Left ventricle myocardium inferior (tissue), 1 donor: Measurements from ENCODE around the gene LTBP4. TPM values are rescaled to one million over a fixed set of nuclear protein-coding genes. Genes with fewer than 3 reads are reported as not detected.

ENCODE experiments used
- DNase-seq: peaks from one replicate; pipeline ENCODE4 v3.0.0-alpha.2; 2020
- H3K27ac ChIP-seq: fragments of 200-600 bp; replicated peaks from 2 replicates; pipeline ENCODE4 v1.8.0; 2021
- H3K27me3 ChIP-seq: fragments of 200-600 bp; 2 replicates; pipeline ENCODE4 v1.8.0; 2021; ENCODE audit warnings: low read depth
- H3K36me3 ChIP-seq: fragments of 200-600 bp; 2 replicates; pipeline ENCODE4 v1.8.0; 2021
- H3K4me1 ChIP-seq: fragments of 200-600 bp; 2 replicates; pipeline ENCODE4 v1.8.0; 2021
- H3K4me3 ChIP-seq: fragments of 200-600 bp; 2 replicates; pipeline ENCODE4 v1.8.0; 2021; ENCODE audit warnings: mild to moderate bottlenecking, moderate library complexity
- H3K9me3 ChIP-seq: fragments of 200-600 bp; replicated peaks from 2 replicates; pipeline ENCODE4 v1.8.0; 2021
- intact Hi-C: fragments of 100-400 bp; cut with micrococcal nuclease; formaldehyde crosslinking; loops from one replicate; pipeline ENCODE4 v1.11.0; 2022
- total RNA-seq: library from RNA; stranded (reverse); fragmentation: NEBNext Ultra II Directional; extraction: Animal tissue kit (Norgen Biotek cat#: 25700); gene quantifications from one replicate; pipeline ENCODE4 v1.2.1, GENCODE V29; 2021
- TF ChIP-seq, protein P1 (sequence below): fragments of 200-600 bp; IDR thresholded peaks from 2 replicates; pipeline ENCODE4 v1.8.0; 2021; ENCODE audit warnings: antibody characterized with exemption, mild to moderate bottlenecking, borderline replicate concordance
- donor health status: DM: no; HTN: yes; CAD: no; lungs with severe emphysema.

The LTBP4 gene
- total RNA-seq, 1 donor from 2014 or later = 260 TPM

DNA sequence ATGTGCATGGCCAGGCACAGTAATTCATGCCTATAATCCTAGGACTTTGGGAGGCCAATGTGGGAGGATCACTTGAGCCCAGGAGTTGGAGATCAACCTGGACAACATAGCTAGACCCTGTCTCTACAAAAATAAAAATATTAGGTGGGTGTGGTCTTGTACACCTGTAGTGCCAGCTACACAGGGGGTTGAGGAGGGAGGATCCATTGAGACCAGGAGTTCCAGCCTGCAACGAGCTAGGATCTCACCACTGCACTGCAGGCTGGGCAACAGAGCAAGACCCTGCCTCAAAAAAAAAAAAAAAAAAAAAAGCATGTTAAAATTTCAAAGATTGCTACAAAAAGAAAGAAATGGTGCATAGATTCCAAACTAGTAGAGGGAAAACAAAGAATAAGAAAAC is 37.2 kb downstream of the LTBP4 start:
- Histone ChIP-seq H3K4me3 (no peak overlapping the region), H3K27me3 (peaks cover 7% of the 10 kb centered on the region), H3K4me1 (peaks cover 30% of the 10 kb centered on the region), H3K27ac (no peak overlapping the region), H3K36me3 (no peaks in the 10 kb centered on the region), H3K9me3 (no peaks in the 10 kb centered on the region)
- DNase-seq = no peak
- TF ChIP-seq, protein P1, sequence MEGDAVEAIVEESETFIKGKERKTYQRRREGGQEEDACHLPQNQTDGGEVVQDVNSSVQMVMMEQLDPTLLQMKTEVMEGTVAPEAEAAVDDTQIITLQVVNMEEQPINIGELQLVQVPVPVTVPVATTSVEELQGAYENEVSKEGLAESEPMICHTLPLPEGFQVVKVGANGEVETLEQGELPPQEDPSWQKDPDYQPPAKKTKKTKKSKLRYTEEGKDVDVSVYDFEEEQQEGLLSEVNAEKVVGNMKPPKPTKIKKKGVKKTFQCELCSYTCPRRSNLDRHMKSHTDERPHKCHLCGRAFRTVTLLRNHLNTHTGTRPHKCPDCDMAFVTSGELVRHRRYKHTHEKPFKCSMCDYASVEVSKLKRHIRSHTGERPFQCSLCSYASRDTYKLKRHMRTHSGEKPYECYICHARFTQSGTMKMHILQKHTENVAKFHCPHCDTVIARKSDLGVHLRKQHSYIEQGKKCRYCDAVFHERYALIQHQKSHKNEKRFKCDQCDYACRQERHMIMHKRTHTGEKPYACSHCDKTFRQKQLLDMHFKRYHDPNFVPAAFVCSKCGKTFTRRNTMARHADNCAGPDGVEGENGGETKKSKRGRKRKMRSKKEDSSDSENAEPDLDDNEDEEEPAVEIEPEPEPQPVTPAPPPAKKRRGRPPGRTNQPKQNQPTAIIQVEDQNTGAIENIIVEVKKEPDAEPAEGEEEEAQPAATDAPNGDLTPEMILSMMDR = no peak
- intact Hi-C loops = no loop called here

DNA sequence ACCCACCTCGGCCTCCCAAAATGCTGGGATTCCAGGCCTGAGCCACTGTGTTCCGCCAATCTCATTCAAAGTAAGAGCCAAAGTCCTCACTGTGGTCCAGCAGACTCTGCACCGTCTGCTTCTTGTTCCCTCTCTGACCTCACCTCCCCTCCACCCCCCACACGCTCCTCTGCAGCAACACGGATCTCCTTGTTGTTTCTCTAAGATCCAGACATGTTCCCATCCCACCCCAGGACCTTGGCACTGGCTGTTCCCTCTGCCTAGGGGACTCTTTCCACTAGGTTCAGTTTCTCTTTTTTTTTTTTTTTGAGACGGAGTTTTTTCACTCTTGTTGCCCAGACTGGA is 38.4 kb downstream of the LTBP4 start:
- Histone ChIP-seq H3K9me3 (no peaks in the 10 kb centered on the region), H3K4me1 (peaks cover 21% of the 10 kb centered on the region), H3K36me3 (no peaks in the 10 kb centered on the region), H3K27me3 (peaks cover 7% of the 10 kb centered on the region), H3K27ac (peak overlapping the region; percentile 77), H3K4me3 (no peak overlapping the region)
- DNase-seq = no peak
- TF ChIP-seq, protein P1 = no peak
- intact Hi-C loops = no loop called here

- TF ChIP-seq, protein P1 = no peak
- DNase-seq = peak; percentile 40
- Histone ChIP-seq H3K4me1 (peaks cover 31% of the 10 kb centered on the region), H3K27me3 (peaks cover 7% of the 10 kb centered on the region), H3K9me3 (no peaks in the 10 kb centered on the region), H3K36me3 (no peaks in the 10 kb centered on the region), H3K4me3 (no peak overlapping the region), H3K27ac (peak overlapping the region; percentile 77)
- intact Hi-C loops = no loop called here
These were observed 39.6 kb downstream of the LTBP4 start for GRCh38 chr19:40640744-40641143.

- peak; percentile 61 for DNase-seq
- peak overlapping the region; percentile 77 for H3K27ac ChIP-seq
- H3K27me3 ChIP-seq = peaks cover 6% of the 10 kb centered on the region
- TF ChIP-seq, protein P1 = no peak
- intact Hi-C loops = no loop called here
- H3K9me3 ChIP-seq = no peaks in the 10 kb centered on the region
- H3K36me3 ChIP-seq = no peaks in the 10 kb centered on the region
- H3K4me3 ChIP-seq = no peak overlapping the region
- H3K4me1 ChIP-seq = peaks cover 32% of the 10 kb centered on the region
These were observed 40.1 kb downstream of the LTBP4 start for GRCh38 chr19:40641281-40641680.

GRCh38 chr19:40642051-40642706 is 41.0 kb downstream of the LTBP4 start:
- H3K4me3 ChIP-seq = no peak overlapping the region
- intact Hi-C loops = no loop called here
- TF ChIP-seq, protein P1 = no peak
- H3K4me1 ChIP-seq = peaks cover 41% of the 10 kb centered on the region
- no peak for DNase-seq
- no peaks in the 10 kb centered on the region for H3K27me3 ChIP-seq
- H3K36me3 ChIP-seq = no peaks in the 10 kb centered on the region
- H3K27ac ChIP-seq = peak overlapping the region; percentile 77
- no peaks in the 10 kb centered on the region for H3K9me3 ChIP-seq
